Measurements from ENCODE around the gene CILP2. TPM values are rescaled to one million over a fixed set of nuclear protein-coding genes. Genes with fewer than 3 reads are reported as not detected.

Gene CILP2
- total and polyA plus RNA-seq, 2 experiments from 2014 or later, result 4.0 to 21.6 TPM

DNA sequence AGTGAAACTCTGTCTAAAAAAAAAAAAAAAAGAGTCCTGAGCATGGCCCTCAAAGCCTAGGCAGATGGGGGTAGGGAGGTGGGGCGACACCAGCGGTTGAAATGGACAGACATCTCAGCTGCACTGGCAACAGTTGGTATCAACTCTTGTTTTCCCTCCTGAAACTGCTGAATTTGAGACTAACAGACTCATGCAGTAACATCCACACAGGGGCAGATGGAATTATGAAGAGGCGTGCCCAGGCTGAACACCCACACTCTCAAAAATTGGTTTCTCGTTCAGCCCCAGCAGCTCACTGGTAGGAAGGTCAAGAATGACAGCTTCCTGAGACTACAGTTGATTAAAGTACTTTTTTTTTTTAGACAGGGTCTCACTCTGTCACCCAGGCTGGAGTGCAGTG, 56.3 kb downstream of the CILP2 start (continued):
- TF ChIP-seq, protein P1, sequence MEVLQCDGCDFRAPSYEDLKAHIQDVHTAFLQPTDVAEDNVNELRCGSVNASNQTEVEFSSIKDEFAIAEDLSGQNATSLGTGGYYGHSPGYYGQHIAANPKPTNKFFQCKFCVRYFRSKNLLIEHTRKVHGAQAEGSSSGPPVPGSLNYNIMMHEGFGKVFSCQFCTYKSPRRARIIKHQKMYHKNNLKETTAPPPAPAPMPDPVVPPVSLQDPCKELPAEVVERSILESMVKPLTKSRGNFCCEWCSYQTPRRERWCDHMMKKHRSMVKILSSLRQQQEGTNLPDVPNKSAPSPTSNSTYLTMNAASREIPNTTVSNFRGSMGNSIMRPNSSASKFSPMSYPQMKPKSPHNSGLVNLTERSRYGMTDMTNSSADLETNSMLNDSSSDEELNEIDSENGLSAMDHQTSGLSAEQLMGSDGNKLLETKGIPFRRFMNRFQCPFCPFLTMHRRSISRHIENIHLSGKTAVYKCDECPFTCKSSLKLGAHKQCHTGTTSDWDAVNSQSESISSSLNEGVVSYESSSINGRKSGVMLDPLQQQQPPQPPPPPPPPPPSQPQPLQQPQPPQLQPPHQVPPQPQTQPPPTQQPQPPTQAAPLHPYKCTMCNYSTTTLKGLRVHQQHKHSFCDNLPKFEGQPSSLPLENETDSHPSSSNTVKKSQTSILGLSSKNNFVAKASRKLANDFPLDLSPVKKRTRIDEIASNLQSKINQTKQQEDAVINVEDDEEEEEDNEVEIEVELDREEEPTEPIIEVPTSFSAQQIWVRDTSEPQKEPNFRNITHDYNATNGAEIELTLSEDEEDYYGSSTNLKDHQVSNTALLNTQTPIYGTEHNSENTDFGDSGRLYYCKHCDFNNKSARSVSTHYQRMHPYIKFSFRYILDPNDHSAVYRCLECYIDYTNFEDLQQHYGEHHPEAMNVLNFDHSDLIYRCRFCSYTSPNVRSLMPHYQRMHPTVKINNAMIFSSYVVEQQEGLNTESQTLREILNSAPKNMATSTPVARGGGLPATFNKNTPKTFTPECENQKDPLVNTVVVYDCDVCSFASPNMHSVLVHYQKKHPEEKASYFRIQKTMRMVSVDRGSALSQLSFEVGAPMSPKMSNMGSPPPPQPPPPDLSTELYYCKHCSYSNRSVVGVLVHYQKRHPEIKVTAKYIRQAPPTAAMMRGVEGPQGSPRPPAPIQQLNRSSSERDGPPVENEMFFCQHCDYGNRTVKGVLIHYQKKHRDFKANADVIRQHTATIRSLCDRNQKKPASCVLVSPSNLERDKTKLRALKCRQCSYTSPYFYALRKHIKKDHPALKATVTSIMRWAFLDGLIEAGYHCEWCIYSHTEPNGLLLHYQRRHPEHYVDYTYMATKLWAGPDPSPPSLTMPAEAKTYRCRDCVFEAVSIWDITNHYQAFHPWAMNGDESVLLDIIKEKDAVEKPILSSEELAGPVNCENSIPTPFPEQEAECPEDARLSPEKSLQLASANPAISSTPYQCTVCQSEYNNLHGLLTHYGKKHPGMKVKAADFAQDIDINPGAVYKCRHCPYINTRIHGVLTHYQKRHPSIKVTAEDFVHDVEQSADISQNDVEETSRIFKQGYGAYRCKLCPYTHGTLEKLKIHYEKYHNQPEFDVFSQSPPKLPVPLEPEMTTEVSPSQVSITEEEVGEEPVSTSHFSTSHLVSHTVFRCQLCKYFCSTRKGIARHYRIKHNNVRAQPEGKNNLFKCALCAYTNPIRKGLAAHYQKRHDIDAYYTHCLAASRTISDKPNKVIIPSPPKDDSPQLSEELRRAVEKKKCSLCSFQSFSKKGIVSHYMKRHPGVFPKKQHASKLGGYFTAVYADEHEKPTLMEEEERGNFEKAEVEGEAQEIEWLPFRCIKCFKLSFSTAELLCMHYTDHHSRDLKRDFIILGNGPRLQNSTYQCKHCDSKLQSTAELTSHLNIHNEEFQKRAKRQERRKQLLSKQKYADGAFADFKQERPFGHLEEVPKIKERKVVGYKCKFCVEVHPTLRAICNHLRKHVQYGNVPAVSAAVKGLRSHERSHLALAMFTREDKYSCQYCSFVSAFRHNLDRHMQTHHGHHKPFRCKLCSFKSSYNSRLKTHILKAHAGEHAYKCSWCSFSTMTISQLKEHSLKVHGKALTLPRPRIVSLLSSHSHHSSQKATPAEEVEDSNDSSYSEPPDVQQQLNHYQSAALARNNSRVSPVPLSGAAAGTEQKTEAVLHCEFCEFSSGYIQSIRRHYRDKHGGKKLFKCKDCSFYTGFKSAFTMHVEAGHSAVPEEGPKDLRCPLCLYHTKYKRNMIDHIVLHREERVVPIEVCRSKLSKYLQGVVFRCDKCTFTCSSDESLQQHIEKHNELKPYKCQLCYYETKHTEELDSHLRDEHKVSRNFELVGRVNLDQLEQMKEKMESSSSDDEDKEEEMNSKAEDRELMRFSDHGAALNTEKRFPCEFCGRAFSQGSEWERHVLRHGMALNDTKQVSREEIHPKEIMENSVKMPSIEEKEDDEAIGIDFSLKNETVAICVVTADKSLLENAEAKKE (CRISPR knock-in tag; IDR thresholded peaks at IDR 0.05), result no peak

DNA sequence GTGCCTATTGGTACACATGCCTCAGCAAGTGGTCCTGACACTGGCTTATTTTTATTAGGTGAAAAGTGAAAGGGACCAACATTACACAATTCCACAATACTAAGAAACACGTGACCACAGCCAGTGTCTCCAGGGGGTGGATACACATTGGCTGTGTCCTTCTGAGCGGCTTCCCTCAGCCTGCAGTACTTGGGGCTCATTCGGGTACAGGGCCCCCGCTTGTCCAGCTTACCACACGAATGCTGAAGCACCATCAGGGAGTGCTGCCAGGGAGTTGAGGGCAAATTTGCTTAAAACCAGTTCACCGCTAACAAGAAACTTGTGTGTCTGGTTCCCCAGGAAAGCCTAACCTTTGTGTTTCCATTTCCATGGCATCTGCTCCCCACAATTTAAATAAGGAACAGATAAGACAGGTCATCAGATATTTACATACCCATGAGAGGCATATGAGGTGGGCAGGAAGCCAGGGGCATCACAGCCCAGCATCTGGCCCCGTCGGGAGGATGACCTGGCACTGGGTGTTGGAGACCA, 57.2 kb downstream of the CILP2 start:
- Histone ChIP-seq H3K79me2 (replicated peaks; ENCODE audit: insufficient read depth) (no peaks in the 10 kb centered on the region), H3K4me2 (no peak overlapping the region), H3K4me1 (ENCODE audit: insufficient read depth) (peaks cover 20% of the 10 kb centered on the region), H3K9me2 (ENCODE audit: insufficient read depth) (no peaks in the 10 kb centered on the region), H3K36me3 (ENCODE audit: insufficient read depth) (no peaks in the 10 kb centered on the region), H3K27me3 (ENCODE audit: insufficient read depth) (no peaks in the 10 kb centered on the region), H4K20me1 (replicated peaks; ENCODE audit: insufficient read depth) (no peaks in the 10 kb centered on the region), H3F3A (replicated peaks; ENCODE audit: low read depth) (peaks cover 8% of the 10 kb centered on the region), H3K4me3 (no peak overlapping the region), H2AFZ (no peak overlapping the region), H3K27ac (ENCODE audit: low read depth) (no peak overlapping the region)
- ATAC-seq, result no peak
- Mint-ChIP-seq H3K27ac (no peak overlapping the region), H3K4me1 (peaks cover 24% of the 10 kb centered on the region), H3K36me3 (ENCODE audit: low read depth) (no peaks in the 10 kb centered on the region), H3K4me3 (no peak overlapping the region), H3K9me3 (no peaks in the 10 kb centered on the region), H3K27me3 (ENCODE audit: insufficient read depth, low read depth, poor library complexity) (peaks cover 2% of the 10 kb centered on the region)
- no peak for DNase-seq (ENCODE audit: low spot score)
- TF ChIP-seq EZH2 (IDR thresholded peaks at IDR 0.05; ENCODE audit: low read depth, unreplicated experiment) (no peak), POLR2AphosphoS5 (IDR thresholded peaks at IDR 0.05; ENCODE audit: low read depth) (no peak), NANOG (IDR thresholded peaks at IDR 0.05; ENCODE audit: borderline replicate concordance) (no peak), EZH2phosphoT487 (IDR thresholded peaks at IDR 0.05; ENCODE audit: unreplicated experiment) (no peak), JUNB (IDR thresholded peaks at IDR 0.05; ENCODE audit: unreplicated experiment) (no peak), ZNF331 (CRISPR knock-in tag; IDR thresholded peaks at IDR 0.05; ENCODE audit: low read depth) (no peak), STAT1 (IDR thresholded peaks at IDR 0.05; ENCODE audit: unreplicated experiment) (no peak), ZNF114 (CRISPR knock-in tag; IDR thresholded peaks at IDR 0.05) (no peak)
- TF ChIP-seq, protein P2, sequence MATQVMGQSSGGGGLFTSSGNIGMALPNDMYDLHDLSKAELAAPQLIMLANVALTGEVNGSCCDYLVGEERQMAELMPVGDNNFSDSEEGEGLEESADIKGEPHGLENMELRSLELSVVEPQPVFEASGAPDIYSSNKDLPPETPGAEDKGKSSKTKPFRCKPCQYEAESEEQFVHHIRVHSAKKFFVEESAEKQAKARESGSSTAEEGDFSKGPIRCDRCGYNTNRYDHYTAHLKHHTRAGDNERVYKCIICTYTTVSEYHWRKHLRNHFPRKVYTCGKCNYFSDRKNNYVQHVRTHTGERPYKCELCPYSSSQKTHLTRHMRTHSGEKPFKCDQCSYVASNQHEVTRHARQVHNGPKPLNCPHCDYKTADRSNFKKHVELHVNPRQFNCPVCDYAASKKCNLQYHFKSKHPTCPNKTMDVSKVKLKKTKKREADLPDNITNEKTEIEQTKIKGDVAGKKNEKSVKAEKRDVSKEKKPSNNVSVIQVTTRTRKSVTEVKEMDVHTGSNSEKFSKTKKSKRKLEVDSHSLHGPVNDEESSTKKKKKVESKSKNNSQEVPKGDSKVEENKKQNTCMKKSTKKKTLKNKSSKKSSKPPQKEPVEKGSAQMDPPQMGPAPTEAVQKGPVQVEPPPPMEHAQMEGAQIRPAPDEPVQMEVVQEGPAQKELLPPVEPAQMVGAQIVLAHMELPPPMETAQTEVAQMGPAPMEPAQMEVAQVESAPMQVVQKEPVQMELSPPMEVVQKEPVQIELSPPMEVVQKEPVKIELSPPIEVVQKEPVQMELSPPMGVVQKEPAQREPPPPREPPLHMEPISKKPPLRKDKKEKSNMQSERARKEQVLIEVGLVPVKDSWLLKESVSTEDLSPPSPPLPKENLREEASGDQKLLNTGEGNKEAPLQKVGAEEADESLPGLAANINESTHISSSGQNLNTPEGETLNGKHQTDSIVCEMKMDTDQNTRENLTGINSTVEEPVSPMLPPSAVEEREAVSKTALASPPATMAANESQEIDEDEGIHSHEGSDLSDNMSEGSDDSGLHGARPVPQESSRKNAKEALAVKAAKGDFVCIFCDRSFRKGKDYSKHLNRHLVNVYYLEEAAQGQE (IDR thresholded peaks at IDR 0.05; ENCODE audit: unreplicated experiment), result no peak
- TF ChIP-seq, protein P3, sequence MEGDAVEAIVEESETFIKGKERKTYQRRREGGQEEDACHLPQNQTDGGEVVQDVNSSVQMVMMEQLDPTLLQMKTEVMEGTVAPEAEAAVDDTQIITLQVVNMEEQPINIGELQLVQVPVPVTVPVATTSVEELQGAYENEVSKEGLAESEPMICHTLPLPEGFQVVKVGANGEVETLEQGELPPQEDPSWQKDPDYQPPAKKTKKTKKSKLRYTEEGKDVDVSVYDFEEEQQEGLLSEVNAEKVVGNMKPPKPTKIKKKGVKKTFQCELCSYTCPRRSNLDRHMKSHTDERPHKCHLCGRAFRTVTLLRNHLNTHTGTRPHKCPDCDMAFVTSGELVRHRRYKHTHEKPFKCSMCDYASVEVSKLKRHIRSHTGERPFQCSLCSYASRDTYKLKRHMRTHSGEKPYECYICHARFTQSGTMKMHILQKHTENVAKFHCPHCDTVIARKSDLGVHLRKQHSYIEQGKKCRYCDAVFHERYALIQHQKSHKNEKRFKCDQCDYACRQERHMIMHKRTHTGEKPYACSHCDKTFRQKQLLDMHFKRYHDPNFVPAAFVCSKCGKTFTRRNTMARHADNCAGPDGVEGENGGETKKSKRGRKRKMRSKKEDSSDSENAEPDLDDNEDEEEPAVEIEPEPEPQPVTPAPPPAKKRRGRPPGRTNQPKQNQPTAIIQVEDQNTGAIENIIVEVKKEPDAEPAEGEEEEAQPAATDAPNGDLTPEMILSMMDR (conservative IDR thresholded peaks at IDR 0.05; ENCODE audit: low read depth in 2 of 2), result no peak

All from GM23338 (cell line).